ENCODE results near the gene ARHGAP45.
A peak's percentile ranks its signal among the peaks of the same experiment; 100 is the strongest.

Gene ARHGAP45

DNA sequence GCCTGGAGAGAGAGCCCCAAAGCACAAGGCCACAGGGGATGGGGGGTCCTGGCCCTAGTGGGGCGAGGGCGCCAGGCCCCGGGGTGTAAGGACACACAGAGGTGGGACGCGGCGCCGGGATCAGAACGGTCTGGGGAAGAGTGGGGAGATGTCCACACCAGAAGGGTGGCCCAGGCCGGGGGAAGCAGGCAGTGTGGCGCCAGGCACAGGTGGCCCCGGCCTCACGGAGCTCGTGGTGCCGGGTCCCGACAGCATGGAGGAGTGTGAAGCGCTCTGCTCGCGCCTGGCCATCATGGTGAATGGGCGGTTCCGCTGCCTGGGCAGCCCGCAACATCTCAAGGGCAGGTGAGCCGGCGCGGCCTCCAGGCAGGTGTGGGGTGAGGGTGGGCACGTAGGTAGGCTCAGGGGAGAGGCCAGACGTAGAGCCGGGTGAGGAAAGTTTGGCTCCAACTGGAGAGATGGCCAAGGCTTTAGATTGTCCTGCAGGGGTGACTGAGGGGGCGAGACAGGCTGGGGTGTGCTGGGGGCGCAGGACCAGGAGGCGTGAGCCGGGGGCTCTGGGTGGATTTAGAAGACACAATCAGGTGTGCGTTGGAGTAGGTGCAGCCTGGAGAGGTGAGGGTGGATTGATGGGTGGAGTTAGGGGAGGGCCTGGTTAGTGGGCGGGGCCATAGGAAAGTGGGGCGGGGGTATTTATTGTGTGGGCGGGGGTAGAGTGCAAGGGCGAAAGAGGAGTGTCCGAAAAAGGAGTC, 2.9 kb upstream of the ARHGAP45 start:
- H2BK15ac ChIP-seq (ENCODE audit: low read length): peak overlapping the region; percentile 71
- H4K8ac ChIP-seq (ENCODE audit: low read depth, low read length): no peak overlapping the region
- H3K27ac ChIP-seq (replicated peaks; ENCODE audit: low read length): no peak overlapping the region
- no peak overlapping the region for H2AFZ ChIP-seq (ENCODE audit: low read length)
- peak overlapping the region; percentile 89 for H2AK5ac ChIP-seq (ENCODE audit: low read depth, low read length)
- no peak overlapping the region for H3K18ac ChIP-seq (ENCODE audit: low read length)
- no peak overlapping the region for H3K4me2 ChIP-seq (ENCODE audit: insufficient read depth, low read length, poor library complexity, severe bottlenecking)
- H3K9me3 ChIP-seq (replicated peaks in 1 of 2; ENCODE audit: control insufficient read depth in 2 of 2, insufficient read depth in 1 of 2, low read depth in 1 of 2, low read length in 2 of 2): peaks cover 0 to 5% of the 10 kb centered on the region in 2 donors
- H4K91ac ChIP-seq (ENCODE audit: low read depth, low read length, poor library complexity): no peak overlapping the region
- peaks cover 3 to 37% (median 36%) of the 10 kb centered on the region in 3 experiments for H3K27me3 ChIP-seq (ENCODE audit: control insufficient read depth in 3 of 3, insufficient read depth in 3 of 3, low read depth in 1 of 3, low read length in 3 of 3)
- no CpG with 5 or more reads among the region's 37 CpGs for WGBS, 2 donors (ENCODE audit: extremely low coverage in 2 of 2, insufficient read length in 2 of 2, insufficient replicate concordance in 1 of 2)
- H2BK120ac ChIP-seq (ENCODE audit: low read depth, low read length): no peak overlapping the region
- H2BK12ac ChIP-seq (ENCODE audit: low read length): no peak overlapping the region
- no peaks in the 10 kb centered on the region for H3K36me3 ChIP-seq (replicated peaks in 1 of 2; ENCODE audit: control insufficient read depth in 2 of 2, insufficient read depth in 2 of 2, low read length in 2 of 2)
- no peak overlapping the region for H3K4me3 ChIP-seq (ENCODE audit: low read length in 2 of 2)
- H3K79me1 ChIP-seq (ENCODE audit: low read depth, low read length): peaks cover 3% of the 10 kb centered on the region
- DNase-seq (ENCODE audit: low spot score): no peak
- peaks cover 8 to 12% of the 10 kb centered on the region in 2 donors for H3K4me1 ChIP-seq (ENCODE audit: control insufficient read depth in 2 of 2, insufficient read depth in 1 of 2, low read depth in 1 of 2, low read length in 2 of 2)
- peak overlapping the region; percentile 71 for H3K14ac ChIP-seq (ENCODE audit: low read length)
- H3K9ac ChIP-seq (ENCODE audit: low read depth, low read length, poor library complexity): no peak overlapping the region
- H3K23ac ChIP-seq (ENCODE audit: low read depth, low read length, poor library complexity): peak overlapping the region; percentile 89
- H2BK5ac ChIP-seq (ENCODE audit: low read length): no peak overlapping the region
- H3K4ac ChIP-seq (ENCODE audit: low read length): no peak overlapping the region

DNA sequence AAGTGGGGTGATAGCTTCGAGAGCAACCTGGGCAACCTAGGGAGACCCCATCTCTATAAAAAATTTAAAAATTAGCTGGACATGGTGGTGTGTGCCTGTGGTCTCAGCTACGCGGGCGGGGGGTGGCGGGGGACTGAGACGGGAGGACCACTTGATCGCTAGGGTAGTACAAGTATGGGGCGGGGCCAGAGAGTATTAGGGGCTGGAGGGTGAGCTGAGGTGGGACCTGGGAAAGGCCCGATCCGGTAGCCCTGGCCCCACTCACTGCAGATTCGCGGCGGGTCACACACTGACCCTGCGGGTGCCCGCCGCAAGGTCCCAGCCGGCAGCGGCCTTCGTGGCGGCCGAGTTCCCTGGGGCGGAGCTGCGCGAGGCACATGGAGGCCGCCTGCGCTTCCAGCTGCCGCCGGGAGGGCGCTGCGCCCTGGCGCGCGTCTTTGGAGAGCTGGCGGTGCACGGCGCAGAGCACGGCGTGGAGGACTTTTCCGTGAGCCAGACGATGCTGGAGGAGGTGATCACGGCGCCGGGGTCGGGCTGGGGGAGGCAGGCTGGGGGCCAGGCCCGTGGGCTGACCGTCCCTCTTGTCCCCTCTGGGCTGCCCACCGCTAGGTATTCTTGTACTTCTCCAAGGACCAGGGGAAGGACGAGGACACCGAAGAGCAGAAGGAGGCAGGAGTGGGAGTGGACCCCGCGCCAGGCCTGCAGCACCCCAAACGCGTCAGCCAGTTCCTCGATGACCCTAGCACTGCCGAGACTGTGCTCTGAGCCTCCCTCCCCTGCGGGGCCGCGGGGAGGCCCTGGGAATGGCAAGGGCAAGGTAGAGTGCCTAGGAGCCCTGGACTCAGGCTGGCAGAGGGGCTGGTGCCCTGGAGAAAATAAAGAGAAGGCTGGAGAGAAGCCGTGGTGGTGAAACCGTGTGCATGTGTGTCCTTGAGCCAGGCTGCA, 2.0 kb upstream of the ARHGAP45 start:
- Histone ChIP-seq H2BK120ac (ENCODE audit: low read depth, low read length) (peak overlapping the region; percentile 81), H3K9ac (ENCODE audit: low read depth, low read length, poor library complexity) (peak overlapping the region; percentile 45), H4K8ac (ENCODE audit: low read depth, low read length) (no peak overlapping the region), H3K4me3 (ENCODE audit: low read length in 2 of 2) (peak overlapping the region in 1 of 2 donors; percentile 24), H4K91ac (ENCODE audit: low read depth, low read length, poor library complexity) (no peak overlapping the region), H2BK12ac (ENCODE audit: low read length) (peak overlapping the region; percentile 8), H2BK15ac (ENCODE audit: low read length) (peak overlapping the region; percentile 99), H3K27ac (replicated peaks; ENCODE audit: low read length) (no peak overlapping the region), H3K4me1 (ENCODE audit: control insufficient read depth in 2 of 2, insufficient read depth in 1 of 2, low read depth in 1 of 2, low read length in 2 of 2) (peaks cover 8 to 12% of the 10 kb centered on the region in 2 donors), H3K23ac (ENCODE audit: low read depth, low read length, poor library complexity) (peak overlapping the region; percentile 98), H3K14ac (ENCODE audit: low read length) (peak overlapping the region; percentile 71), H3K36me3 (replicated peaks in 1 of 2; ENCODE audit: control insufficient read depth in 2 of 2, insufficient read depth in 2 of 2, low read length in 2 of 2) (no peaks in the 10 kb centered on the region), H2AFZ (ENCODE audit: low read length) (peak overlapping the region; percentile 91), H3K9me3 (replicated peaks in 1 of 2; ENCODE audit: control insufficient read depth in 2 of 2, insufficient read depth in 1 of 2, low read depth in 1 of 2, low read length in 2 of 2) (peaks cover 0 to 5% of the 10 kb centered on the region in 2 donors), H2AK5ac (ENCODE audit: low read depth, low read length) (peak overlapping the region; percentile 93), H2BK5ac (ENCODE audit: low read length) (peak overlapping the region; percentile 63), H3K79me1 (ENCODE audit: low read depth, low read length) (peaks cover 3% of the 10 kb centered on the region), H3K4ac (ENCODE audit: low read length) (no peak overlapping the region), H3K4me2 (ENCODE audit: insufficient read depth, low read length, poor library complexity, severe bottlenecking) (peak overlapping the region; percentile 23), H3K18ac (ENCODE audit: low read length) (peak overlapping the region; percentile 77), H3K27me3 (ENCODE audit: control insufficient read depth in 3 of 3, insufficient read depth in 3 of 3, low read depth in 1 of 3, low read length in 3 of 3) (peaks cover 3 to 42% (median 40%) of the 10 kb centered on the region in 3 experiments)
- DNase-seq (ENCODE audit: low spot score): no peak
- WGBS, 2 donors (ENCODE audit: extremely low coverage in 2 of 2, insufficient read length in 2 of 2, insufficient replicate concordance in 1 of 2): no CpG with 5 or more reads among the region's 60 CpGs

DNA sequence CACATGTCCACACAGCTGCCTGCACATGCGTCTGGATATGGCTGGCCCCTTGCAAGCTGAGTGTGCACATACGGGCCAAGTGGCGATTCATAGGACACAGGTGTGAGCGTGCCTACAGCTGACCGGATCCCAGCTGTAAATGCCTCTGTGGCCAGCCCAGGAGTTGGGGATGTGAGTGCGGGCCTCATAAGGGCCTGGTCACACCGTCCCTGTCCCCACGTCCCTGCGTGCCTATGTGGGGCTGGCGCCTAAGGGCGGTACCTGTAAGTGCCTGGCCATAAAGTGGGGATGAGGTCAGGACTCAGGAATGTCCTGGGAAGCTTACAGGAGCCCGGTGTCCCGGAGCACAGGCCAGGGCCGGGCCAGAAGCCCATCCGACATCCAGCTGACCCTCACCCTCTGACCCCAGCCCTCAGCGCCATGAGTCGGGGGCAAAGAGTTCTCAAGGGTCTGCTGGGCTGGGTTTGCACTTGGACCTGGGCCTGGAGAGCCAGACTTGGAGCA, 1.3 kb upstream of the ARHGAP45 start:
- H3K4me1 ChIP-seq (ENCODE audit: control insufficient read depth in 2 of 2, insufficient read depth in 1 of 2, low read depth in 1 of 2, low read length in 2 of 2): peaks cover 8 to 12% of the 10 kb centered on the region in 2 donors
- peak overlapping the region; percentile 8 for H2BK12ac ChIP-seq (ENCODE audit: low read length)
- peak overlapping the region; percentile 81 for H2BK120ac ChIP-seq (ENCODE audit: low read depth, low read length)
- peak overlapping the region; percentile 45 for H3K9ac ChIP-seq (ENCODE audit: low read depth, low read length, poor library complexity)
- H3K36me3 ChIP-seq (replicated peaks in 1 of 2; ENCODE audit: control insufficient read depth in 2 of 2, insufficient read depth in 2 of 2, low read length in 2 of 2): no peaks in the 10 kb centered on the region
- no peak overlapping the region for H2AFZ ChIP-seq (ENCODE audit: low read length)
- DNase-seq (ENCODE audit: low spot score): no peak
- WGBS, 2 donors (ENCODE audit: extremely low coverage in 2 of 2, insufficient read length in 2 of 2, insufficient replicate concordance in 1 of 2): no CpG with 5 or more reads among the region's 17 CpGs
- H2BK15ac ChIP-seq (ENCODE audit: low read length): peak overlapping the region; percentile 99
- no peak overlapping the region for H3K27ac ChIP-seq (replicated peaks; ENCODE audit: low read length)
- peaks cover 4 to 43% (median 42%) of the 10 kb centered on the region in 3 experiments for H3K27me3 ChIP-seq (ENCODE audit: control insufficient read depth in 3 of 3, insufficient read depth in 3 of 3, low read depth in 1 of 3, low read length in 3 of 3)
- no peak overlapping the region for H4K91ac ChIP-seq (ENCODE audit: low read depth, low read length, poor library complexity)
- H3K4me2 ChIP-seq (ENCODE audit: insufficient read depth, low read length, poor library complexity, severe bottlenecking): no peak overlapping the region
- no peak overlapping the region for H3K14ac ChIP-seq (ENCODE audit: low read length)
- H2BK5ac ChIP-seq (ENCODE audit: low read length): peak overlapping the region; percentile 63
- no peak overlapping the region for H3K4me3 ChIP-seq (ENCODE audit: low read length in 2 of 2)
- peaks cover 4% of the 10 kb centered on the region for H3K79me1 ChIP-seq (ENCODE audit: low read depth, low read length)
- H2AK5ac ChIP-seq (ENCODE audit: low read depth, low read length): peak overlapping the region; percentile 93
- peak overlapping the region; percentile 77 for H3K18ac ChIP-seq (ENCODE audit: low read length)
- no peak overlapping the region for H3K4ac ChIP-seq (ENCODE audit: low read length)
- peaks cover 0 to 4% of the 10 kb centered on the region in 2 donors for H3K9me3 ChIP-seq (replicated peaks in 1 of 2; ENCODE audit: control insufficient read depth in 2 of 2, insufficient read depth in 1 of 2, low read depth in 1 of 2, low read length in 2 of 2)
- peak overlapping the region; percentile 98 for H3K23ac ChIP-seq (ENCODE audit: low read depth, low read length, poor library complexity)
- no peak overlapping the region for H4K8ac ChIP-seq (ENCODE audit: low read depth, low read length)
